Dermis microvascular lymphatic vessel endothelial cell (primary cell): Measurements from ENCODE around the gene SLFN5. TPM values are rescaled to one million over a fixed set of nuclear protein-coding genes. Genes with fewer than 3 reads are reported as not detected.
A peak's percentile ranks its signal among the peaks of the same experiment; 100 is the strongest.
"Not testable (repeated sequence)": the region's sequence is repeated elsewhere in the genome, so short reads cannot be mapped to it uniquely, and the experiment has no call there.

Source experiments
- DNase-seq, 2 donors: peaks; one replicate each; pipeline versions ENCODE4 v3.0.0 to v3.0.0-alpha.2; 2010; ENCODE audit warnings: low read depth in 2 of 2
- total RNA-seq: library from RNA; depleted of rRNA; stranded (reverse); fragments of >200 nt; gene quantifications from 2 replicates; pipeline ENCODE4 v1.2.1, GENCODE V29; 2014

SLFN5 gene
- 21.2 and 35.9 TPM in 2 replicates for total RNA-seq

- DNase-seq = peak; percentile 80 to 91
These were observed at the start of gene SLFN5 for GRCh38 chr17:35242805-35243560. SLFN5 (plus strand) TSS chr17:35243072; CDS start chr17:35258691, 15,619 bp downstream.

DNA sequence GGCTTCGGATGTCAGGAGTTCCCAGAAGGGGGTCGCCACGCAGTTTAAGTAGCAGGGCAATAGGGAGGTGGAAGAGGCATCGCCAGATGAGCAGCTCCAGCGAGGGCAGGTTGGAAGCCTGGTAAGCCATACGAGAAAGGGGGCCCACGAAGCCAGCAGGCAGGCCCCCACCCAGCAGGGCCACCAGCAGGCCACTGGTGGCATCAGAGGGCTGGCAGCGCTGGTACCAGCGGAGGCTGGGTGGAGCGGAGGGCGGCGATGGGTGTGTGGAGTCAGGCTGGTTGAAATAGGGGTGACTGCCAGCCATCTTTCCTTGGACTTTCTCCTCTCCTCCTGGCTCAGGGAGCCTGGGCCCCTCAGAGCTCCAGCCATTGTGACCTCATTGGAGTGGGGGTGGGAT, 48.9 kb upstream of the SLFN5 start, which contains the start of gene SLC35G3:
Gene SLC35G3 (minus strand): TSS at position 393 of the 400 bp plus-strand sequence. CDS start 86 bp downstream, at position 307.
- not testable (repeated sequence) for DNase-seq

DNA sequence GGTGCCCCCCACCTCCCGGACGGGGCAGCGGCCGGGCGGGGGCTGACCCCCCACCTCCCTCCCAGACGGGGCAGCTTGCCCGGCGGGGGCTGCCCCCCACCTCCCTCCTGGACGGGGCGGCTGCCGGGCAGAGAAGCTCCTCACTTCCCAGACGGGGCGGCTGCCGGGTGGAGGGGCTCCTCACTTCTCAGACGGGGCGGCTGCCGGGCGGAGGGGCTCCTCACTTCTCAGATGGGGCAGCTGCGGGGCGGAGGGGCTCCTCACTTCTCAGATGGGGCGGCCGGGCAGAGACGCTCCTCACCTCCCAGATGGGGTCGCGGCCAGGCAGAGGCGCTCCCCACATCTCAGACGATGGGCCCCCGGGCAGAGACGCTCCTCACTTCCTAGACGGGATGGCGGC, 47.8 kb upstream of the SLFN5 start:
- DNase-seq = not testable (repeated sequence)

DNA sequence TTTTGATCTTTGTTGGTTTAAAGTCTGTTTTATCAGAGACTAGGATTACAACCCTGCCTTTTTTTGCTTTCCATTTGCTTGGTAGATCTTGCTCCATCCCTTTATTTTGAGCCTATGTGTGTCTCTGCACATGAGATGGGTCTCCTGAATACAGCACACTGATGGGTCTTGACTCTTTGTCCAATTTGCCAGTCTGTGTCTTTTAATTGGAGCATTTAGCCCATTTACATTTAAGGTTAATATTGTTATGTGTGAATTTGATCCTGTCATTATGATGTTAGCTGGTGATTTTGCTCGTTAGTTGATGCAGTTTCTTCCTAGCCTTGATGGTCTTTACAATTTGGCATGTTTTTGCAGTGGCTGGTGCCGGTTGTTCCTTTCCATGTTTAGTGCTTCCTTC, 40.3 kb upstream of the SLFN5 start:
- not testable (repeated sequence) for DNase-seq

DNA sequence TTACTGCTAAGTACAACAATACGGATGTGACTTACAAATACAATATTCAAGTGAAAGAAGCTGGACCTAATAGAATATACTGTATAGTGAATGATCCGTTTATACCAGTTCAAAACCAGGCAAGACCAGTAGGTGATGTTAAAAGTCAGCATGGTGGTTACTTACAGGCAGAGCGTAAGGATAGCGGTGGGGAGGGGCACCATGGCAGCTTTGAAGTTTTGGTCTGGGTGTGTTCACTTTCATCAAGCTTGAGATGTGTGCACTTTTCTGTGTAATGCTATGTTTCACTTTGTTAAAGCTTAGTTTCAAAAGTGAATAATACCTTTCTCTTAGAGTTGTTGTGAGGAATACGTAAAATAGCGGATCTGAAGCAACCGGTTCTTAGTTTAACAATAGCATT, 32.1 kb upstream of the SLFN5 start:
- no peak for DNase-seq

DNA sequence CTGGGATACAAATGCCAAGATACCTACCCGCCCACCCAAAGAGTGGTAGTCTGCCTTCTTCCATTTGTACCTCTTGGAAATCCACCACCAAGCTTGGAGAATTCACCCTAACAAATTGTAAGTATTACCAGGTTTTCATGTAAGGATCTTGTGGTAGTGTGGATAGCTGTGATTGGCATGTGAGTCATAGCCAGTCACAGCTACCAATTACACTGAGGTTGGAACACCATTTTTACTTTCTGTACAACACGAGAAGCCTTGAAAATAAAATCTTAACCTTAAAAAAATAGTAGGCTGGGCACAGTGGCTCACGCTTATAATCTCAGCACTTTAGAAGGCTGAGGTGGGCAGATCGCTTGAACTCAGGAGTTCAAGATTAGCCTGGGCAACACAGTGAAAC, 30.2 kb upstream of the SLFN5 start:
- DNase-seq = no peak

DNA sequence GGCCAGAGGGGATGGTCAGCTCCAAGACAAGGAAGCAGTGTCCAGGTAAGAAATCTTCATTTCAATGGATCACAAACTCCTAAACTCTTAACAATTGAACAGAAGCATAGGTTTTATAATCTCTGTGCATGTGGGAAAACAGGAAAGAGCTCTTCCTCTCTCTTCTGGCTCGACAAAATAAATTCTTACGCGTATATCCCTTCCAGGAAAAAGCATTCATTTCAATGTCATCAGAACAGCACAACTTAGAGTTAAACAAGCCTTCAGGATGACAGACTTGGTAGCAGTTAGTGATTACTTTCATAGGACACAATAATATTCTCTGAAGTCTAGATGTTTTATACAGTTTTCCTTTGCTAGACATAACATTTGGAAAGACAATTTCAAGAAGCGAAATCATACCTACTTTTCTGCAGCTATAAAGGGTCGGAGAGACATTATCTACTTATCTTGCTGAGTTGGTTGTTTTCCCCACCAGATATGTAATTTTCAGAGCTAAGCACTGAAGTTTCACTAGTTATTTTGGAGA, 29.4 kb upstream of the SLFN5 start:
- DNase-seq = peak; percentile 17 to 39

GRCh38 chr17:35214192-35214591, 28.7 kb upstream of the SLFN5 start:
- no peak for DNase-seq

DNA sequence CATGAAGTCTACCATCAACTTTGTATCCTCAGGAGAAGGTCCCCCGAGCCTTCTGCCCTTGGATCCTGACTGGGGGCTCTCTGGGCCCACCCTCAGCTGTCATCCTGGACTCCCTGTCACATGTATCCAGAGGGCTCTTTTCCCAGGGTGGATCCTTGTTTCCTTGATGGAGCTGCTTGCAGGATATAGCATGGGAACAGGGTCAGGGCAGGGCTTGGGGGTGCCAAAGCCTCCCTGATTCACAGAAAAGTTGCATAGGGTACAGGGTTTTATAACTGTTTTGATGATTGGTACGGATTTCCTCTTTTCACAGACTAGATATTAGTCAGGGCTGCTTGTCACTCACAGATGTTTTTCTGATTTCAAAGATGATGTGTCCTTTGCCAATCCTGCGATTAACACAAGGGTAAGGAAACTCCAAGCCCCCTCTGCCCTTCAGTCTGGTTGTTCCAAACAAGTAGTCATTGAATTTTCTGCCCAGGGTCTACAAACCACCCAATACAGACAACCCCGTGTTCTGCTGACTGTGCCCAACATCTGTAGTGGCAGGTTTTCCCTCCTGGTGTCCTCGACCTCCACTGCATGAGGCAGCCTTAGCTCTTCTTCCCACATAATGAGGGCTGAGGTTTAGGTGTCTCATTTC, 28.1 kb upstream of the SLFN5 start:
- DNase-seq = peak in 1 of 2 donors; percentile 21

- no peak for DNase-seq
These were observed 25.8 kb upstream of the SLFN5 start for GRCh38 chr17:35217107-35217506.

GRCh38 chr17:35218915-35219314, 24.0 kb upstream of the SLFN5 start:
- no peak for DNase-seq

- DNase-seq = no peak
These were observed 20.4 kb upstream of the SLFN5 start for GRCh38 chr17:35222452-35222851.

DNA sequence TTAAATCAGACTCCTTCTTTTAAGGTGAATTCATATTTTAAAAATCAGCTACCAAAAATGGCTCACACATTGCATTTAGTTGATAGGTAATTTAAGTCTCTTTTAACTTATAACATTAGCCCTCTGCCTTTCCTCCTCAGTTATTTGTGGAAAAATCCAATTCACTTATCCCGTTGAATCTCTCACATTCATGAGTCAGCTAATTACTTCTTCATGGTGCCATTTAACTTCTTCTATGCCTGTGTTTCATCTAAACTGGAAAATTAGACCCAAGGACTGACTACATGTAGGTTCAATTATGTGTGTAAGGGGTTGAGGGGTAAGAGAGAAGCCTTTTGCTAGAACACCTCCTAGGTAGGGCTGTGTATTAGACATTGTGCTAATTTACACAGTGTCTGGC, 18.4 kb upstream of the SLFN5 start:
- DNase-seq = no peak

- no peak for DNase-seq
These were observed 15.3 kb upstream of the SLFN5 start for GRCh38 chr17:35227546-35227945.

DNA sequence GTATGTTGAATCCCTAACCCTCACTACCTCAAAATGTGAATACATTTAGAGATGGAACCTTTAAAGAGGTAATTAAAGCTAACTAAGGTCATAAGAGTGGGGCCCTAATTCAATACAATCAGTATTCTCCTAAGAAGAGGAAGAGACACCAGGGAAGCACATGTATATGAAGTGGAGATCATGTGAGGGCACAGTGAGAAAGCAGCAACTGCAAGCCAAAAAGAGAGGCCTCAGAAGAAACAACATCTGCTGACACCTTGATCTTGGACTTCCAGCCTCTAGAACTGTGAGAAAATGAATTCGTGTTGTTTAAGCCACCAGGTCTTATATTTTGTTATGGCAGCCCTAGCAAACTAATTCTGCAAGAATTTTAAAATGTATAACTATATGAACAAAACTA, 13.2 kb upstream of the SLFN5 start:
- no peak for DNase-seq

GRCh38 chr17:35234315-35234714, 8.6 kb upstream of the SLFN5 start:
- not testable (repeated sequence) for DNase-seq

DNA sequence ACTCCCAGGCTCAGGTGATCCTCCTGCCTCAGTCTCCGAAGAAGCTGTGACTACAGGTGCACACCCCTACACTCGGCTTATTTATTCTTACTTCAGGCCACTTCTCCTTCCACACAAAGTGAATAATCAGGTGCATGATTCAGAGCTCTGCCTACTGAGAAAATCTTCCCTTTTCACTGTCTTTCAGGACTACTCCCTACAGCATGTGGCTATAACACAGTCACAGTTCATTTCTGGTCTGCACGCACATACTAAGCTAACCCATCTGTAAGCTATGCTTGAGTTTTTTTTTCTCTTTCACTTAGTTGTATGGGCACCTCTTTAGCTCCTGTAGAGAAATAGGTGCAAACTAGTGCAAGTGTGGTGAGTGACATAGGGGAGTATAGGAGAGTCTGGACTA, 7.6 kb upstream of the SLFN5 start:
- DNase-seq = no peak

GRCh38 chr17:35235917-35236316, 7.0 kb upstream of the SLFN5 start:
- DNase-seq = no peak

DNA sequence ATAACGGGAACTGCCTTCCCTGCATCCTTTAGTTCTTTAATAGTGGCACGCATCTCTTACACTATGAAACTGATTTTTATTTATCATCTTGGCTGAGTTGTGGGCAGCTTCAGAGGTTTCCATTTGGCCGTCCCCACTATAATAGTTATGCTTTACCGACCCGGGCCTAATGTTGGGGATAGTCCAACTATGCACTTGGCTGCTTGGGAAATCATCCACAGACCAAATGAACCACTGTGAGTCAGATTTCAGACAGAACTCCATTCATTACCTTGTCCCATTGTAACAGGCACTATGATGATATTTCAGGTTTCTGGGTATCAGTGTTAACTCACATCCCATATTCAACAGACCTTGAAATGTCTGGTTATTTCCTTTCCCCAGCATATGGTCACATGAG, 6.1 kb upstream of the SLFN5 start:
- DNase-seq = no peak

GRCh38 chr17:35238821-35239220, 4.1 kb upstream of the SLFN5 start:
- DNase-seq = no peak

DNA sequence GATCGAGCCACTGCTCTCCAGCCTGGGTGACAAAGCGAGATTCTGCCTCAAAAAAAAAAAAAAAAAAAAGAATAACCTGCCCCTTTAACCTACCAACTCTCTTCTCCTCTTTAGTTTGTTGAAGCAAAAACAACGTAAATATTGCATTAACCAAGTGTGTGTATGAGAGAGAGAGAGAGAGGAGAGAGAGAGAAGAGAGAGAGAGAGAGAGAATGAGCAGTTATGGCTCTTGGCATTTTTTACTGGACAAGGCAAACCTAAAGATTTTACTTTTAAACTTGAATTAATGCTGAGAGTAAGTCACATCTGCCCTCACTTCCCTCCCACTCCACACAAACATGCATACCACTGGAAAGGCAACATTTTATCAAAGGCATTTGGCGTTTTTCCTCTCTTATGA, 3.0 kb upstream of the SLFN5 start:
- DNase-seq = no peak

DNA sequence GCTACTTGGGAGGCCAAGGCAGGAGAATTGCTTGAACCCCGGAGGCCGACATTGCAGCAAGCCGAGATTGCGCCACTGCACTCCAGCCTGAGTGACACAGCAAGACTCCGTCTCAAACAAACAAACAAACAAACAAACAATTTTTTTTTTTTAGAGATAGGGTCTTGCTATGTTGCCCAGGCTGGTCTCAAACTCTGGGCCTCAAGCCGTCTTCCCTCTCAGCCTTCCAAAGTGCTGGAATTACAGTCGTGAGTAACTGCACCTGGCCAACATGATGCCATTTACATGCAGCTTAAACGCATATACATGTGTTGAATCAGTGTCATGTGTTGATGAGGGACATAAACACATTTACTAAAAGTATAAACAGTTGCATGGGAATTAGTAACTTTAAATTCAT, 2.0 kb upstream of the SLFN5 start:
- no peak for DNase-seq

- no peak for DNase-seq
These were observed 1.4 kb upstream of the SLFN5 start for GRCh38 chr17:35241520-35241919.
